Activated gamma-delta T cell (primary cell): ENCODE data around the gene EIF4EBP2.

Experiments
- DNase-seq: peaks from one replicate; lab custom pipeline; 2025; lab: John Stamatoyannopoulos, UW

The EIF4EBP2 gene

DNA sequence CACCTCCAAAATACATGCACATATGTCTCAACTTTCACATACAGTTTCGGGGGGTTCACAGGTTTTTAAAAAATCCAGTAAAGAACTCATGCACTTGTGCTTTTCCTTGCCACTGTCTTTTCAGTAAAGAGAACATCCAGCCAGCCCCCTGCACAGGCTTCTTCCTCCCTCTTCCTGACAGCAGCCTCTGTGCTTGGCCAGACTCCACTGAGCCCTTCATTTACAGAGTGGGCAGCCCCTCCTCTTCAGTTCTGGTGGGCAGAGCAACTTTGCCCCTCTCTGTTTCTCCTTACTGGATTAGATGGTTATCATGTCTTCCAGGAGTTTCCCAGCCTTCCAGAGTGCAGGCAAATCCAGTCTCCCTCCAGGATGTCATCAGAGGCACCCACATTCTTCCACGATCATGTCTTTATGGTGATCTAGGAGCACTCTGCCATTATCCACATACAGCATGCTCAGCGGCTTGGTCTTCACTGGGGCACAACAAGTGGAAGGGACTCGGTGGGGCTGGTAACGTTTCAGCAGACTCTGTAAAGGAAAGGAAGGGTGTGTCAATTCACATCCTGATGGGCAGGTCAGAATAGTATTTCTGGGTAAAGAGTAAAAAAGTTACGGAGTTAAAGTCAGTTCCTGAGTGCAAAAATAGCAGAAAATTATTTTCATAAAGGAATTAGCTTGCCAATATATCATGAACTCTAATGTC, 28.8 kb downstream of the EIF4EBP2 start:
- no peak for DNase-seq

DNA sequence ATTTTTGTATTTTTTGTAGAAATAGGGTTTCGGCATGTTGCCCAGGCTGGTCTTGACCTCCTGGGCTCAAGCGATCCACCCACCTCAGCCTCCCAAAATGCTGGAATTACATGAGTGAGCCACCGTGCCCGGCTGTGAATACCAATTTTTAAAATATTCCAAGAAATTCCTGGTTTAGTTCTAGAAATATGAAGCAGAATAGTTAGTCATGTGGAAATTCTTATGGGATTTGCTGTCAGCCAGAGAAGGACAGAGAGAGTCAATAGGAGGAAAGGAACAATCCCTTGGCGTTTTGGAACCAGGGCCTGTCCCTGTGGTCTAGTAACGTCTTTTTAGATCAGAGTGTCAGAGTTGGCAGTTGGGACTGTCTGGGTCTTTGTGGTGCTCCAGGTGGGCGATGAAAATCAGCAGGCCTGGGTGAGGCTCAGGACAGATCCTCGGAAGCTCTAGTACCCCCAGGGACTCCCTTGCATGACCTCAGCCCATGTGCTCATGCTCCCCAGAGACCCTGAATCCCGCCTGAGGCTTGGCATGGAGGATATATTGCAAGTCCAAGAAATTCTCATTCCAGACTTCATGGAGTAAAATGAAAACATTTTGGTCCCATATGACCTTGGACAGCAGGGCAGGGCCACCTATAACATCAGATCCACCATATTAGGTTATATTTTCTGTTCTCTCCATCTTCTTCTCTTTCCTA, 29.8 kb downstream of the EIF4EBP2 start:
- DNase-seq: no peak

DNA sequence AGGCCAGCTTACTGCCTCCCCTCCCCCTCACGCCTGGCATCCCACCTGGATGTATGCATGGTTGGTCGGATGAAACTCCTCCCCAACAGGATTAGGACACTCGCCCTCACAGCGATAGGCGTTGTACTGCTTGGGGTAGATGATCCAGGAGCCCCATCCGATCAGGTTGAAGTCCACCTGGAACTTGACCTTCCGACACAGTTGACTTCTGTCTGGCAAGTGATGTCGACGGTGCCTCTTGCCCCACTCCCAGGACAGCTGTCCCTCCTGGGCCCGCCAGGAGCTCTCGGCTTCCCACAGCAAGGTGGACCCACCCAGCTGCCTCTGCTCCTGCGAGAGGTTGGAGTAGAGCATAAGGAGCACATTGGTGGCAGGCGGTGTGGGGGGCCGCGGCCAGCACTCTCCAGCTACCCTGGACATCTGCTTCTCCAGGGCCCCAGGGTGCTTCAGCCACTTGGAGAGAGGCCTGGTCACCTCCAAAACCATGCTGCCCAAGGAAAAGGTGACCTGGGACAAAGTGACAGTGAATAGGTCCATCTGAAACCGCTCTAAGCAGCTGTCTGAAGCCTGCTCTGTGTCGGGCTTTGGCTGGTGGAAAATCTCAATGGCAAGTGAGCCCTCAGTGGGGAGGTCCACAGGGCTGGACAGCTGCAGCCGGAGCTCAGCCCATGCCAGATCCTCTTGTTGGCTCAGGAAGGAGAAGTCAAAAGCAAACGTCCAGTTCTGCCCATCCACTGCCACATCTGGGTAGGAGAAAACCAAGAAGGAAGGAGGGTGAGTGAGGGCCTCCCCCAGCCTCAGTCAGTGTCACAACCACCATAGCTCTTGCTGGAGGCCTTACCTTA, 31.5 kb downstream of the EIF4EBP2 start:
- no peak for DNase-seq

DNA sequence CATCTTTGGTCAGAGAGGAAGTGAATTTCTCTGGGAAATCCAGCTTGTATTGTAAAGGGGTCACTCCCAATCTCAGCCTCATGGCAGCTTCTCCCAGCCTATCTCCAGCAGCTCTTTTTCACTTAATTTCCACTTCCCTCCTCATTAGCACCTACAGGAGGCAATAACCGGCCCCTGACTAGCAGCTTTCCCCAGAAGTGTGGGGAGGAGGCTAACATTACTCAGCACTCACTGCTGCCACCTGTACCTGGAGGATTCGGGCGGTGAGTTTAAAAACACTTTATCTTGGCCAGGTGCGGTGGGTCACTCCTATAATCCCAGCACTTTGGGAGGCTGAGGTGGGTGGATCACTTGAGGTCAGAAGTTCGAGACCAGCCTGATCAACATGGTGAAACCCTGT, 33.8 kb downstream of the EIF4EBP2 start:
- no peak for DNase-seq

DNA sequence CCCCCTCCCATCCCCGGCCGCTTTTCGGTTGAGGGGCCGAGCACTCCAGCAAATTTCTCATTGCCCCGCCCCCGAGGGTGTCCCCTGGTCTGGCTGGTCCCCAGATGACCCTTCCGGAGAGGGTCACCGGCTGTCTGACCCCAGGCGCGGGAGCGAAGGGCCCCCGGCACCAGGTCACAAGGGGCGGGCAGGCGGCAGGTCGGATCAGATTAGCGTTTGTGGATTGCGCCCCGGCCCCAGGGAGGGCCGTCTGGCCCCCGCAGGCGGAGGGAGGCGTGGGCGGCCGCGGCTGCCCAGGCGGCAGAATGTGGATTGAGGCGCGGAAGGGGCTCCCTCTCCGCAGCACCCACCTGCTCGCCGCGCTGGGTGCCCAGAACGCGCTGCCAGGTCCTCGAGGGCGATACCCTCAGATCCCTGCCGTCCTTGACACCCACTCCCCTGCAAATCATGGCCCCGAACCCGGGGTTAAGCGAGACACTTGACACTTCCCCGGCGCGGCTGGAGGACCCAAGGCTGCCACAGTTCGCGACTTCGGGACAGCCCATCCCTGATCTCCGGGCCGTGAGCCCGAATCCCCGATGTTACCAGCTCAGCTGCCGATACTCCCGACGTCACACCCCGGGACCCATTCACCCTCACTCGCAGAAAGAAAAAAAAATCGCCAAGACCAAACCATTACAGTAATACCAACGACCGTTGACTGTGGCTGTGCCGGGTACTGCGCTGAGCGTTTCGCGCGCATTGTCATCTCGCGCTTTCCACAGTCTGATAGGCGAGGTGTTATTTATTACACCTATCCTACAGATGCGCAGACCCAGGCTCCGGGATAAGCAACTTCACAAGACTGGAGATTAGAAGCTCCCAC, 36.6 kb downstream of the EIF4EBP2 start:
- DNase-seq: no peak

GRCh38 chr10:70441161-70441894, 37.4 kb downstream of the EIF4EBP2 start, which contains the start of gene NODAL:
Gene NODAL, minus strand, starts transcription at chr10:70441681. Its CDS starts 14 bp downstream, at chr10:70441667.
- no peak for DNase-seq

- DNase-seq: no peak
Observed at GRCh38 chr10:70441895-70442309, 38.0 kb downstream of the EIF4EBP2 start.

DNA sequence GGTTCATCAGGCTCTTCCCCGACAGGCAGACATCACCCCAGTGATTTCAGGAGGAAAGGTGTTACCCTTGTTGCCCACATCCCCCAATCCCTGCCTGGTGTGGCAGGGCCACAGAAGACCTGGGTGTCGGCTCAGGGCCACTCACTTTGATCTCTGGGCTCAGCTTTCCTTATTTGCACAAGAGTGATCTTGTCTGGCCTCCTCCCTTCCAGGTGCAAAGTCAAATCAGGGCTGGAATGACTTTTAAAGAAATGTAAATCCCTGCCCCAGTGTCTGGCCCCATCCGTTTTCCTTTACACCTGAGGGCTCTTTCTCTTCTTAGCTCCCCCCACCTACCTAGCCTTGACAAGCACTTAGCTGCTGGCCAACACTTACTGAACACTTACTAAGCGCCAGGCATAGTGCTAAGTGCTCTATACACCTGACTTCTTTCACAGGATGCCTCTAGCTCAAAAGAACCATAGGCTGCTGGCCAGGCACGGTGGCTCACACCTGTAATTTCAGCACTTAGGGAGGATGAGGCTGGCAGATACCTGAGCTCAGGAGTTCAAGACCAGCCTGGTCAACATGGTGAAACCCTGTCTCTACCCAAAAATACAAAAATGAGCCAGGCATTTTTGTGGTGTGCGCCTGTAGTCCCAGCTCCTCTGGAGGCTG, 38.5 kb downstream of the EIF4EBP2 start:
- DNase-seq: no peak

DNA sequence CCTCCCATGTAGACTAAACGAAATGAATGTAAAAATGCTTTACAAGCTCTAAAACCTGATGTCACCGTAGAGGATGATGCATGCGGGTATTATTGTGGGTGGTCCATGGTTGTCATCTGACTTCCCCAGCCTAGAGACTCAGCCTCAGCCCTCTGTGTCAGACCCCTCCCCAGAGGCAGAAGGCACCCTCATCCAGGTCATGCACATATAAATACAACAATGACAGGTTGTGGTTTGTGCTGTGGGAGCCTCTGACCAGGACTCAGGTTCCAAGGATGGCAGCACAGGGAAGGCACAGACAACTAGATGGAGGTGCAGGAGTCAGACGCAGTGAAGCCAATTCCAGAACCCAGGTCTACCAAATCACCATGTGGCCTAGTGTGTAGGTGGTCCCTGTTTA, 40.8 kb downstream of the EIF4EBP2 start:
- DNase-seq: no peak

GRCh38 chr10:70445718-70446657, 42.0 kb downstream of the EIF4EBP2 start:
- no peak for DNase-seq

DNA sequence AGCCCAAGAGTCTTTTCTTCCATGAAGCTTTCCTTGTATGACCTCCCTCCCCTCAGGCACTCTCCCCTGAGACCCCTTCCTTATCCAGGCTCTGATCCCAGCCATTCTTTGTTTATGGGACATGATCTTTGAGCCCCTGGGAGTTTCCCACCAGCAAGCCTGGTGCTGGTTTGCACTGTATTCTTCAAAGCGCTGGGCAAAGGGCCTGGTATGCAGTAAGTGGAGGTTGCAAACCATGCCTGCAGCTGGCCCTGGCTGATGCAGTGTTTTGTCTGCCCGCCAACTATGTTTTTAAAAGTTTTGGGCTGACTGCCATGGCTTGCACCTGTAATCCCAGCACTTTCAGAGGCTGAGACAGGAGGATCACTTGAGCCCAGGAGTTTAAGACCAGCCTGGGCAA, 44.3 kb downstream of the EIF4EBP2 start:
- DNase-seq: no peak

GRCh38 chr10:70455213-70455630, 51.3 kb downstream of the EIF4EBP2 start:
- no peak for DNase-seq

GRCh38 chr10:70456164-70456563, 52.2 kb downstream of the EIF4EBP2 start:
- no peak for DNase-seq

DNA sequence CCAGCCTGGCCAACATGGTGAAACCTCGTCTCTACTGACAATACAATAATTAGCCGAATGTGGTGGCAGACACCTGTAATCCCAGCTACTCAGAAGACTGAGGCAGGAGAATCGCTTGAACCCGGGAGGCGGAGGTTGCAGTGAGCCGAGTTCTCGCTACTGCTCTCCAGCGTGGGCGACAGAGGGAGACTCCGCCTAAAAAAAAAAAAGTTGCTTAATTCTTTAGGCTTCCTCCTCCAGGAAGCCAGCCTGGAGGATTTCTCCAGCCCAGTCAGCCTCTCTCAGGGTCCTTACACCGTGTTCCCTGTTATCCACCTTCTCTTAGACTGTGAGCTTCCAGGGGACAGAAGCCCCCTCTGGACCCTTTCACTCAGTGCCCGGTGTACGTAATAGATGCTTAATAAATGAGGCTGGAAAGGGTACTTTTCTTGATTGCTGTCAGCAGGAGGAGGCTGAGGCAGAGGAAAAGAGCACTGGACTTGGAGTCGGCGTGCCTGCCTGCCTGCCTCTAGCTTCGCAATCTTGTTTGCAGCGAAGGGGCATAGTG, 53.9 kb downstream of the EIF4EBP2 start:
- no peak for DNase-seq

- DNase-seq: no peak
Observed at GRCh38 chr10:70458329-70459060, 54.5 kb downstream of the EIF4EBP2 start.

- DNase-seq: no peak
Observed at GRCh38 chr10:70459061-70459773, 55.3 kb downstream of the EIF4EBP2 start.

DNA sequence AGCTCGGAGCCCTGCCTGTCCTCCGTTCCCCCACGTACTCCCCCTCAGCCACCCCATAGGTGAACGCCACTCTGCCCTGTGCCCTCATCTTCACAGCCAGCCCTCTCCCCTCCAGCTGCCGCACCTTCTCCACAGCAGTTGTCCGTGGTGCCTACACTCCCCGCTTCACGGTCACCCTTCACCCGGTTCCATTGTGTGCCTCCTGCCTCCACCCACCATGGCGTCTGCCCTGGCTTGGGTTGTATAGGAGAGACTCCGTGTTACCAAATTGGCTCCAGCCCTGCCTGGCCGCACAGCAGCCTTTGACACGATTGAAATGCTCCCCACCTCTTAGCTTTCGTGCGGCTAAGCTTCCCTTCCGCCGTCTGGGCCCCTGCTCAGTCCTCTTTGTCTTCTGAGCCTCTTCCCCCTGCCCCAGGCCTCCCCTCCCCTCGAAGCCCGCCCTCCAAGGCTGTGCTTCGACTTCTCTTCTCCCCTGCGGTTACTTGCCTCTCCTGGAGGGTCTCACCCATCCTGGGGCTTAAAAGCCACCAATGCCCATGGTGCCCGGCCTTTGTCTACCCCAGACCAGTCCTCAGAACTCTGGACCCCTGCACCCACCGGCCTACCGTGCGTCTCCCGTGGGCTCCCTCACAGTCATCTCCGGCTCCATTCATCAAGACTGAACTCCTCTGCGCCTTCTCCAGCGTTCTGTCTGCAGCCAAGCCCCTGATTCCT, 56.0 kb downstream of the EIF4EBP2 start:
- DNase-seq: no peak
